ENCODE data around the gene ZNF511.

Gene ZNF511

GRCh38 chr10:133351408-133352318 lies 42.9 kb downstream of the ZNF511 start:
- H3K4me3 ChIP-seq (ENCODE audit: low read depth, low read length): no peak overlapping the region

DNA sequence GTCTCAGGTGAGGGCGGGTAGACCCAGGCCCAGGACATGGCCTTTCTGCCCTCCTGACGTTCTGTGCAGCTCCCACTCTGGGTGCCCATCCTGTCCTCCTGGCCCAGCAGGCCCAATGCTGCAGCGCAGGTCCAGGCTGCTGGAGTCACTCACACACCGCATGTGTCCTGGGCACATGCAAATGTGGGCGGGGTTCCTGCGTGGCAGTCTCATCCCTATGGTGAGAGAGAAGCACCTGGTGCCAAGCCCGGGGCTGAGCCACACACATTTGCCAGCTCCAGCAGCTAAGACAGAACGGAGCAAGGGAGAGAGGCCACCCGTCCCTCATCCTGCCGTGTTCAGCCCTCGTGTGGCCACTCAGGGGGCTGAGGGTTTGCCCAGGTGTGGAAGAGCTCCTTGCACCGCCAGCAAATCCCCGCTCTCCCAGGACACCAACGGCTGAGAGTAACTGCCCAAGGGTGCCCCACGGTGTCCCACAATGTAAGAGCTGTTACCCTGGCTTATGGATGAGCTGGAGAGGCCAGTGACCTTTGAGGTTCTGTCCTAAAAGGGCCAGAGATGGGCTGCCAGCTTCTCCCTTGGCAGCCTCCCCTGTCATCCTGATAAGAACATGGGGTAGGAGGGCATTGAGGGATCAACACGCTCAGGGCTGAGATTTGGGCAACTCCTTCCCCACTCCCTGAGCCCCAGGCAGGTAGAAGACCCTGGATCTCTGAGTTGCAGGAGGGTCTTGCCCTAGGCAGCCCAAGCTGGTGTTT lies 44.7 kb downstream of the ZNF511 start:
- no peak overlapping the region for H3K4me3 ChIP-seq (ENCODE audit: low read depth, low read length)

- no peak overlapping the region for H3K4me3 ChIP-seq (ENCODE audit: low read depth, low read length)
Observed at GRCh38 chr10:133353988-133354605, 45.4 kb downstream of the ZNF511 start.

- H3K4me3 ChIP-seq (ENCODE audit: low read depth, low read length): no peak overlapping the region
Observed at GRCh38 chr10:133354672-133355240, 46.0 kb downstream of the ZNF511 start.

DNA sequence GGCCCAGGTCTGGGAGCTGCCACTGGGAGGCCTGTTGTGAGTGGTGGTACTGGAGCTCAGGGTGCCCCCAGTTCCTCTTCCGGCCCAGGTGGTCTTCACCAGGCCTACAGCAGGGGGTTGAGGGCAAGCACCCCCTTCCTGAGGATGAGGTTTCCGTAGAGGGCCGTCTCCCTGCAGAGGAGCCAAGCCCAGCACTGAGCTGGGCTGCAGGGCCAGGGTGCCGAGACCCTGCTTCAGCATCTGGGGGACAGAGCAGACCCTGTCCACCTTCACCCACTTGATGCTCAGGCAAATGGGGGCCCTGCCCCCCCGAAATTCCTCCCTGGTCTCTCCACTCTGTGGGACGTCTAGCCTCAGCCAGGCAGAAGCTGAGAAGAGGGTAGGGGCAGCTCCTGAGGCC lies 46.6 kb downstream of the ZNF511 start:
- H3K4me3 ChIP-seq (ENCODE audit: low read depth, low read length): no peak overlapping the region

DNA sequence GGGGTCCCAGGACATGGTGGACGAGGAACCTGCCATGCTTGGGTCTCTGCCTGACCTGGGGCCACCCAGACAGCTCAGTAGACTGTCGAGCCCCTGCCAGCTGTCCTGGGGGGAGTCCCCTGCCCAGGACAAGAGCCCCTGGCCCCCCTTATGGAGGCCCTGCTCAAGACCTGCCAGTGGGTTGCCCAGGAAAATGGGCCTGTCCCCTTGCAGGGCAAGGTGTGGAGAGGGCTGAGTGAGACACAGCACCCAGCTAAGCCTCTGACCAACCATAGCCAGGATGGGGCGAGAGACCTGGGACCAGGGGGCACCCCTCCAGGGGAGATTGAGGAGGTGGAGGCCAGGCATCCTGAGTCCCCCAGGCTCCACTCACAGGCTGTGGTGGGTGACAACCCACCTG lies 47.3 kb downstream of the ZNF511 start:
- no peak overlapping the region for H3K4me3 ChIP-seq (ENCODE audit: low read depth, low read length)

DNA sequence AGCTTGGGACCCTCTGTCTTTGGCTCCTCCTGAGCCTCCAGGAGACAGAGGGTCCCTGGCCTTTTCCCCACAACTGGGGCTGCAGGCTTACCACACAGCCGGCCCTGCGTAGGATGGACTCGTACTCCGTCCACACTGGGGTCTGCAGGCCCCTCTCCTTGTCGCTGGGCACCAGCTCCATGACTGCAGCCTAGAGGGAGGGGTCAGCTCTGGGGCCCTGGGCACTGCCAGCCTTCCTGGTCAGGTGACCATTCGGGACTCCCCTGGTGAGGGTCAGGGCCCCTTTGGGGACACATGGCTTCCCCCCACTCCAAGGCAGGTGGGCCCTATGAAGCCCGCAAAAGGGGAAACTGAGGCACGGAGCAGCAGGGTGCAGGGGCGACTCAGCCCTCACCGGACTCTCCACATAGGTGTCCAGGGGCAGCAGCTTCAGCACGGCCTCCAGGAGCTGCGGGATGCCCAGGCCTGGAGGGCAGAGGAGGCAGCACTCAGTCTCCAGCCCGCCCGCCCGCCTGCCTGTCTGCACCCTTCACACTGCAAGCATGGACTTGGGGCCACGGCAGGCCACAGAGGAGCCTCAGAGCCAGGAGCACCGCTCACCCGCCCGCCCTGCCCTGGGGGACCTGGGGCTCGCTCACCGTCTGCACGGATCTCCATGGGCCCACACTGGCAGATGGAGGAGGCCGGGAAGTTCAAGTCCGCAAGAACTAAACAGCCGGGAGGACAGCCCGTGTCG lies 48.0 kb downstream of the ZNF511 start:
- H3K4me3 ChIP-seq (ENCODE audit: low read depth, low read length): peak overlapping the region; percentile 67

DNA sequence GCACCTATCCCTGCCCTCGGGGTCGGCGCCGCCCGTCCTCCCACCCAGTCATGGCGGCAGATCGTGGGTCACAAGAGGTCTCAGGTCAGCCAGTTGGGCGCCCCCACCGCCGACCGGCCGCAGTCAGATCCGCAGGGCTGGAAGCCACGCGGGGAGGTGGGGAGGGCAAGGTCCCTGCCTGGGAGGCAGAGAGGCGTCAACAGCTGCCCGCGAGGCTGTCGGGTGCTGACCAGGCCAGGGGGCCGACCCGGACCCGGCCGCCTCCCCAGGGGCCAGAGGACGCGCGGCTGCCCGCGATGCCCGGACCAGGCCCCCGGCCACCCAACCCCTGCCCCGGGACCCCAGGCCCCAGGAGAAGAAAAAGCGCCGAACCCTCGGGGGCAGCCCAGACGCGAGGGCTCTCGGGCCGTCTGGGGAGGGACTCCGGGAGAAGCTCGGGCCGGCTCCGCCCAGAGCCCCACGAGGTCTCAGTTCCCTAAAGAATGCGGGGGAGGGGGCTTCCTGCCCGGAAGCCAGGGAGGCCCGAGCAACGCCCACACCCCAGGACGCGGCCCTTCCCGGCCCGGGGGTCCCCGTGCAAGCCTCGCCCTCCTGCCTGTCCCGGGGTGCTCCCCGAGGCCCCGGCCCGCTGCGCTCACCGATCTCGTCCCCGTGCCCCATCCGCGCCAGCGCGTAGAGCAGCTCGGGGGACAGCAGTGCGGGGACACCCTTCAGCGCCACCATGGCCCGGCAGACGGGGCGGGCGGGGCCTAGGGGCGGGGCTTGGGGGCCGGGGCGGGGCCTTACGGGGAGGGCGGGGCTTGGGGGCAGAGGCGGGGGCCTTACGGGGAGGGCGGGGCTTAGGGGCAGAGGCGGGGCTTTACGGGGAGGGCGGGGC lies 48.8 kb downstream of the ZNF511 start, which contains the start of gene FUOM:
FUOM (minus strand) TSS at position 735 of the 877 bp plus-strand sequence; CDS start at position 723, 12 bp downstream.
- H3K4me3 ChIP-seq (ENCODE audit: low read depth, low read length): peak within 1 kb of the TSS; percentile 67

DNA sequence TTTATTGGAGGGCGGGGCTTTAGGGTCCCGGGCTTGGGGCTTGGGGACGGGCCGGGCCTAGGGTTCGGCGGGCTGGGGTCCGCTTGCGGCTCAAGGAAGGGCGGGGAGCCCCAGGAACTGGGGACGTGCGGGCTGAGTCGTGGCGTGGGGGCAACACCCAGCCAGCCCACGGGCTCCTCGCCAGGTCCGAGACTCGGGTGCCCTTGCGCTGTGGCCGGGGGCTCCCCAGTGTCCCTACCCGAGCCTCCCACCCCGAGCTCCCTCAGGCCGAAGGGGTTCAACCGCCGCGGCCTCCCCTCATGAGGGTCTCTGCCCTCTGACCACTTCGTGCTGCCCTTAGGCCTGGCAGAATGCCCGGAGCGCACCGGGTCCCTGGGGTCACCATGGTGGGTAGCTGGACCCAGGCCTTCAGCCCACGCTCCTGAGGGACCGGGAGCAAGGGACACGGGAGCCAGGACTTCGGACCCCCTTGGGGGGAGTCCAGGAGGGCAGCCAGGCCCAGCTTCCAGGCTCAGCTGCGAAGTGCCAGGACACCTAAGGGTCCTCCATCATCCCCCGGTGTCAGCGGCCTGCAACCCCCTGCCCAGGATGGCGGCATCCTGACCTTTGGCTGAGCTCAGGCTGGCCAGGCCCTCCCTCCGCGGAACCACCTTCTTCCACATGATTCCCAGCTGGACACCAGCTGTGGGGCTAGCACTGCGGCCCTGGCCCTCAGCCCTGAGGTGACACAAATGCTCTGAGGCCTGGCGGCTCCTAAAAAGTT lies 49.6 kb downstream of the ZNF511 start:
- no peak overlapping the region for H3K4me3 ChIP-seq (ENCODE audit: low read depth, low read length)

DNA sequence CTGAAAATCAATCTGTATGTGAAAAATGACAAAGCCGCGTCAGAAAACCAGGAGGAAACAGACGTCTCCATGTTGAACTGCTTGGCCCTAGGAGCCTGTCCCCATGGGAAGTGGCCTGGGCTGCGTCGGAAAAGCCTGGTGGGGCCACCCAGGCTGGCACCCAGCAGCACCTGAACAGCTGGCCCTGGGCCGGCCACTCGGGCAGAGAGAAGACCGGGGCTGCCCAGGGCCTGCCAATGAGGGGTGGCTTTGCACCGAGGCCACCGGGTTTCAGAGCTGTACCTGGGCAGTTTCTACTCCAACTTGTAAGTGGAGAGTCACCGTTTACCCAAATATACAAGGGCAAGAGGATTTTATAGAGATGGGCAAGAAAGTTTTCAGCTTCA lies 50.2 kb downstream of the ZNF511 start:
- no peak overlapping the region for H3K4me3 ChIP-seq (ENCODE audit: low read depth, low read length)

GRCh38 chr10:133359554-133359971 lies 50.8 kb downstream of the ZNF511 start:
- no peak overlapping the region for H3K4me3 ChIP-seq (ENCODE audit: low read depth, low read length)

DNA sequence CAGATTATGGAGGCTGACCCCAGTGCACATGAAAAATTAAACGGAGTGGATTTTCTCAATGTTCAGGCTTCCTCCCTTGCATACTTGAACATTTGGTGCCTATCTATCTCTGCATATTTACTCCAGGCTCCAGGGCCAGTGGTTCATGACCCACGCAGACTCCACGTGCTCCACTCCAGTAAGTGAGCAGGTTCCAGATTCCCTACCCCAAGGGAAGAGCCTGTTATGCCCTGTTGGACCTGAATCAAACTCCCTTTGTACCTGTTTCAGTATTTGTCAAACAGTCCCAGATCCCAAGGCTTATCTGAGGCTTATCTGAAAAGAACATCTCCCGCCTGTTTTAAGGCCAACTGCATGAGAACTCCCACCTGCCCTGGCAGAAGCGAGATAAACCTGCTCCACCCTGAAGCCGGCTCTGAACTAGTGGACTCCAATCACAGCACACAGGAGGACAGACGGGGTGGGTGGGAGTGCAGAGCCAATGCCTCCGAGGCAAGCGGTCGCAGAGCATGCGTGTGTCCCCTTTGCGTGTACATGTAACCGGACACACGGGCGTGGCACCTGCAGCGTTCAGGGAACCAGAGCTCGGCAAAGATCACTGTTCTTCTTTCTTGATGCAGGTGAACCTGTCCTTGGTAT lies 51.4 kb downstream of the ZNF511 start:
- no peak overlapping the region for H3K4me3 ChIP-seq (ENCODE audit: low read depth, low read length)

DNA sequence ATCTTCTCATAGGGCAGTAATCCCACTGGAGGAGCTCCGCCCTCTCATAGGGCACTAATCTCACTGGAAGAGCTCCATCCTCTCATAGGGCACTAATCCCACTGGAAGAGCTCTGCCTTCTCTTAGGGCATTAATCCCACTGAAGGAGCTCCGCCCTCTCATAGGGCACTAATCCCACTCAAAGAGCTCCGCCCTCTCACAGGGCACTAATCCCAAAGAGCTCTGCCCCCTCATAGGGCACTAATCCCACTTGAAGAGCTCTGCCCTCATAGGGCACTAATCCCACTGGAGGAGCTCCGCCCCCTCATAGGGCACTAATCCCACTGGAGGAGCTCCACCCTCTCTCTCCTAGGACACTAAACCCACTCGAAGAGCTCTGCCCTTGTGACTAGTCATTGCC lies 52.5 kb downstream of the ZNF511 start:
- no peak overlapping the region for H3K4me3 ChIP-seq (ENCODE audit: low read depth, low read length)

DNA sequence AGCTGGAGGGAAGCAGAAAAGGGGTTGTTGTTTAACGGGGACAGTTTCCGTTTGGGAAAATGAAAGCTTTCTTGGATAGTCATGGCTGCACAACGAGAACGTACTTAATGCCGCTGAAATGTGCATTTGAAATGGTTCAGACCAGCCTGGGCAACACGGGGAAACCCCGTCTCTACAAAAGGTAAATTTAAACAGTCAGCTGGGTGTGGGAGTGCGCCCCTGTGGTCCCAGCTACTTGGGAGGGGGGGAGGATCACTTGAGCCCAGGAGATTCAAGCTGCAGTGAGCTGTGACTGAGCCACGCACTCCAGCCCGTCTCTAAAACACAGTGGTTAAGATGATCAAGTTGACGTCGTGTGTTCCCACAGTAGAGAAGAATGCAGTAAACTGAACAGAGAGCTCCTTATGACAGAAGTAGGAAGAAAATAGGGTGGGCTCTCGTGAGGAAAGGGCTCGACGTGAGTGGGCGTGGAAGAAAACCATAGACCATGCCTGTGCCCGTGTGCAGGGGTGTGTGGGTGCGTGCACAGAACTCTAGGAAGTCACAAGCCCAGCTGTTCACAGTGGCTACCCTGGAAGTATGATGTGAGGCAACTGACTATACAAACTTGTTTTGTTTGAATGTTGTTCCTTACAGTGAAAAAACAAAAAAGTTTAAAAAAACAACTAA lies 53.2 kb downstream of the ZNF511 start:
- no peak overlapping the region for H3K4me3 ChIP-seq (ENCODE audit: low read depth, low read length)

All from iPS-11a (cell line).